NB4 (cell line): Measurements from ENCODE around the gene MAGI1.
A peak's percentile ranks its signal among the peaks of the same experiment; 100 is the strongest.

Experiments
- DNase-seq: peaks from one replicate; pipeline ENCODE4 v3.0.0; 2010; ENCODE audit warnings: low read depth
- H3K4me3 ChIP-seq: one replicate; pipeline ENCODE4 v1.5.1; 2011; ENCODE audit warnings: mild to moderate bottlenecking, low read depth, low read length, moderate library complexity
- CTCF ChIP-seq: IDR thresholded peaks from one replicate; pipeline ENCODE4 v1.5.1; 2012; ENCODE audit warnings: low read depth, low read length
- MAX ChIP-seq: IDR thresholded peaks from 2 replicates; pipeline ENCODE4 v1.6.1; 2011; ENCODE audit warnings: low read depth, low read length
- MYC ChIP-seq: IDR thresholded peaks from 2 replicates; pipeline ENCODE4 v1.6.1; 2011; ENCODE audit warnings: low read depth, low read length
- POLR2A ChIP-seq: IDR thresholded peaks from 2 replicates; pipeline ENCODE4 v1.6.1; 2011; ENCODE audit warnings: mild to moderate bottlenecking; ENCODE audit not compliant: insufficient read length; ENCODE audit errors: extremely low read depth

MAGI1 gene

GRCh38 chr3:65406470-65406869, 632.2 kb downstream of the MAGI1 start:
- DNase-seq, result peak; percentile 57
- no peak overlapping the region for H3K4me3 ChIP-seq
- TF ChIP-seq CTCF, result no peak
- peak; percentile 38; the same call in 1 of the 2 replicates for TF ChIP-seq MAX

DNA sequence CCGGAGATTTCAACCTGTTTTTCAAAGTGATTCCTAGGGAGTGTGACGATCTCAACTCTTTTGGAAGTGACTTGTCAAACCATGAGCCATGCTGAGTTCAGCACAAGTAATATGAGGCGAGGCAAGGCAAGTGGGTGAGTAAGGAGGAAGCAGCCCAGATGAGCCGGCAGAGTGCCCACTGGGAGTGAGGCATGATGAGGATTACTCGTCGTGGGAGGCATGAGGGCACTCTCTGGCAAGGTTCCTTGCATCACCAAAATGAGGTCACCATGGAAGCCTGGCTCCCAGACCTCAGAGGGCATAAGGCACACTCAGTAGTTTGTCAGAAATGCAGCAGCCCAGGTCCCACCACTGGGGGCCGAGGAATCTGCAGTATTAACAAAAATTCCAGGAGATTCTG, 636.1 kb downstream of the MAGI1 start:
- peak; percentile 15 for DNase-seq
- no peak overlapping the region for H3K4me3 ChIP-seq
- no peak for TF ChIP-seq MAX
- no peak for TF ChIP-seq POLR2A
- no peak for TF ChIP-seq CTCF
- no peak for TF ChIP-seq MYC

- no peak overlapping the region for H3K4me3 ChIP-seq
- TF ChIP-seq MYC (no peak), POLR2A (no peak), MAX (no peak), CTCF (no peak)
- DNase-seq, result no peak
These were observed 637.1 kb downstream of the MAGI1 start for GRCh38 chr3:65401359-65402305.

- no peak for TF ChIP-seq POLR2A
- TF ChIP-seq MYC, result no peak
- TF ChIP-seq CTCF, result no peak
- no peak for TF ChIP-seq MAX
- DNase-seq, result no peak
- no peak overlapping the region for H3K4me3 ChIP-seq
These were observed 637.8 kb downstream of the MAGI1 start for GRCh38 chr3:65400899-65401298.

DNA sequence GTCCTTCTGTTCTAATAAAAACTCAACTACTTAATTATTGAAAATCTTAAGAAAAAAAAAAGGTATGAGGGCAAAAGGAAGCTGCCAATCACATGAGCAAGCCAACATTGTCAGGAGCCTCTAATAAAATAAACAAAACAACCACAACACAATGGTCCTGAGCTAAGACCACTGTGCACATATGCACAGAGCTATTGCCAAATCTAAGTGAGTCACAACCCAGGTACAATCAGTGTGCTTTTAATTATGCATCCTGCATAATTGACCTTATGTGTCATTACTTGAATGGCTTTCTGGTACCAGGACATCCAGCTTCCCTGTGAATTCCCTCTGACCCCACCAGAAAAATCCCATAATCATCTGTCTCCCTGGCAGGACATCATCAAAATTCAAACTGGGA, 639.8 kb downstream of the MAGI1 start:
- DNase-seq, result no peak
- TF ChIP-seq MYC (no peak), CTCF (no peak), MAX (no peak), POLR2A (no peak)
- H3K4me3 ChIP-seq, result no peak overlapping the region

DNA sequence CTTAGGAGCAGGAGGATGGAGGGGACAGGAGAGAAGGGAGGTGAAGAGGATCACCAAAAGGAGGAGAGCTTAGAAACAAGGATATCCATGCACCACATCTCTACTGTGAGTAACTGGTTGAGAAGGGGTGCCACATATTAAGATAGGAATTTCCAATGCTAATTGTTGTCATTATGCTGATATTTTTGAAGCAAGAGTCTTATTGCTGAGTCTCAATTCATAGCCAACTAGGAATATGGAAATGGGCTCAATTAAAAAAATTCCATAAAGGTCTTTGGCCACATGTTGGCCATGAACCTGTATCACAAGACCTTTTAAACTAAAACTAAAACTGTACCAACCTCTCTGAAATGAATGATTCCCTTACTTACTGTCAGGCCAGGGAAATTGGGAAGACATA, 642.6 kb downstream of the MAGI1 start:
- TF ChIP-seq MAX (no peak), CTCF (no peak), MYC (no peak), POLR2A (no peak)

More for the DNA sequence above, 642.6 kb downstream of the MAGI1 start:
- no peak overlapping the region for H3K4me3 ChIP-seq
- DNase-seq, result no peak
